SK-N-SH treated with all-trans-retinoic acid at 6 μM for 48 hours (cell line): ENCODE data around the gene ARL10.

Experiments
- ATAC-seq: fragments of 200-7000 bp; cut with Tn5 transposase; 3 replicates; pipeline ENCODE4 v1.9.1; 2020; ENCODE audit warnings: mild to moderate bottlenecking, moderate library complexity
- ARNTL ChIP-seq: fragments of 450-650 bp; formaldehyde crosslinking; IDR thresholded peaks from 2 replicates; pipeline ENCODE4 v1.5.0; 2020; ENCODE audit warnings: low read depth, mild to moderate bottlenecking, moderate library complexity, borderline replicate concordance
- CREB5 ChIP-seq: fragments of 250-450 bp; sonication (Bioruptor Pico); IDR thresholded peaks from 2 replicates; pipeline ENCODE4 v1.5.1; 2020; ENCODE audit warnings: low read depth, mild to moderate bottlenecking, moderate library complexity
- CSRNP3 ChIP-seq: fragments of 250-450 bp; sonication (Bioruptor Pico); IDR thresholded peaks from 2 replicates; pipeline ENCODE4 v1.5.1; 2021; ENCODE audit warnings: mild to moderate bottlenecking, moderate library complexity
- ESRRG ChIP-seq: fragments of 250-450 bp; sonication (Bioruptor Pico); IDR thresholded peaks from 2 replicates; pipeline ENCODE4 v1.6.1; 2021; ENCODE audit warnings: mild to moderate bottlenecking
- GLIS3 ChIP-seq: fragments of 250-450 bp; sonication (Bioruptor Pico); IDR thresholded peaks from 2 replicates; pipeline ENCODE4 v1.5.0; 2020; ENCODE audit warnings: mild to moderate bottlenecking, moderate library complexity
- ISL1 ChIP-seq: fragments of 250-450 bp; sonication (Bioruptor Pico); IDR thresholded peaks from 2 replicates; pipeline ENCODE4 v2.1.2; 2022; ENCODE audit warnings: mild to moderate bottlenecking, moderate library complexity
- OSR1 ChIP-seq: fragments of 250-450 bp; sonication (Bioruptor Pico); IDR thresholded peaks from 2 replicates; pipeline ENCODE4 v1.8.0; 2022; ENCODE audit warnings: moderate library complexity, mild to moderate bottlenecking, inconsistent platforms
- PATZ1 ChIP-seq: fragments of 250-450 bp; sonication (Bioruptor Pico); IDR thresholded peaks from 2 replicates; pipeline ENCODE4 v1.8.0; 2020; ENCODE audit warnings: mild to moderate bottlenecking, moderate library complexity, borderline replicate concordance
- POU6F1 ChIP-seq: fragments of 250-450 bp; sonication (Bioruptor Pico); IDR thresholded peaks from 2 replicates; pipeline ENCODE4 v1.8.0; 2021; ENCODE audit warnings: low read depth, mild to moderate bottlenecking, moderate library complexity, borderline replicate concordance
- PPARA ChIP-seq: fragments of 250-450 bp; sonication (Bioruptor Pico); IDR thresholded peaks from 2 replicates; pipeline ENCODE4 v1.5.0; 2020; ENCODE audit warnings: mild to moderate bottlenecking, borderline replicate concordance
- RARB ChIP-seq: fragments of 250-450 bp; sonication (Bioruptor Pico); IDR thresholded peaks from 2 replicates; pipeline ENCODE4 v1.8.0; 2021; ENCODE audit warnings: mild to moderate bottlenecking, moderate library complexity
- TOX ChIP-seq: fragments of 250-450 bp; sonication (Bioruptor Pico); IDR thresholded peaks from 2 replicates; pipeline ENCODE4 v1.8.0; 2021; ENCODE audit warnings: mild to moderate bottlenecking, moderate library complexity, borderline replicate concordance
- TSHZ2 ChIP-seq: fragments of 250-450 bp; sonication (Bioruptor Pico); IDR thresholded peaks from 2 replicates; pipeline ENCODE4 v1.5.0; 2020; ENCODE audit warnings: mild to moderate bottlenecking, moderate library complexity
- ZC3H10 ChIP-seq: fragments of 250-450 bp; sonication (Bioruptor Pico); IDR thresholded peaks from 2 replicates; pipeline ENCODE4 v1.5.1; 2021; ENCODE audit warnings: mild to moderate bottlenecking, moderate library complexity
- ZFP3 ChIP-seq: fragments of 250-450 bp; sonication (Bioruptor Pico); IDR thresholded peaks from 2 replicates; pipeline ENCODE4 v1.5.0; 2020; ENCODE audit warnings: mild to moderate bottlenecking, moderate library complexity
- ZNF565 ChIP-seq: fragments of 450-650 bp; formaldehyde crosslinking; conservative IDR thresholded peaks from 2 replicates; pipeline ENCODE4 v1.5.0; 2020; ENCODE audit warnings: low read depth, mild to moderate bottlenecking, moderate library complexity
- ZNF70 ChIP-seq: fragments of 450-650 bp; formaldehyde crosslinking; IDR thresholded peaks from 2 replicates; pipeline ENCODE4 v1.5.0; 2020; ENCODE audit warnings: mild to moderate bottlenecking, moderate library complexity

ARL10 gene

GRCh38 chr5:176413709-176414191, 48.5 kb downstream of the ARL10 start:
- ATAC-seq = no peak
- TF ChIP-seq ARNTL (CRISPR knock-in tag) = no peak
- no peak for TF ChIP-seq ZNF565 (CRISPR knock-in tag)
- no peak for TF ChIP-seq ISL1
- no peak for TF ChIP-seq POU6F1 (CRISPR knock-in tag)
- TF ChIP-seq CSRNP3 = no peak
- no peak for TF ChIP-seq CREB5 (CRISPR knock-in tag)
- no peak for TF ChIP-seq ZFP3
- TF ChIP-seq RARB (CRISPR knock-in tag) = no peak
- no peak for TF ChIP-seq OSR1 (CRISPR knock-in tag)
- TF ChIP-seq PPARA = no peak
- no peak for TF ChIP-seq ZC3H10 (CRISPR knock-in tag)
- no peak for TF ChIP-seq ESRRG
- no peak for TF ChIP-seq GLIS3 (CRISPR knock-in tag)
- TF ChIP-seq ZNF70 = no peak
- TF ChIP-seq PATZ1 (CRISPR knock-in tag) = no peak
- TF ChIP-seq TSHZ2 (CRISPR knock-in tag) = no peak
- TF ChIP-seq TOX = no peak

- ATAC-seq = no peak
- TF ChIP-seq CSRNP3 = no peak
- no peak for TF ChIP-seq CREB5 (CRISPR knock-in tag)
- TF ChIP-seq ARNTL (CRISPR knock-in tag) = no peak
- no peak for TF ChIP-seq ZFP3
- TF ChIP-seq, all 23 proteins: peak for 0
Observed at GRCh38 chr5:176414704-176415103, 49.4 kb downstream of the ARL10 start.
